WTC11 (cell line): Measurements from ENCODE around the gene ADGRF4.

Experiments used
- CBFB ChIP-seq: sonication (generic); formaldehyde crosslinking; IDR thresholded peaks from 2 replicates; pipeline ENCODE4 v1.8.1; 2022; ENCODE audit warnings: mild to moderate bottlenecking, low read depth, missing genetic modification reagents
- CREB1 ChIP-seq: sonication (generic); formaldehyde crosslinking; IDR thresholded peaks from 2 replicates; pipeline ENCODE4 v1.8.0; 2023; ENCODE audit warnings: mild to moderate bottlenecking, missing genetic modification reagents
- CREM ChIP-seq: sonication (generic); formaldehyde crosslinking; IDR thresholded peaks from 2 replicates; pipeline ENCODE4 v1.8.1; 2022; ENCODE audit warnings: mild to moderate bottlenecking, missing genetic modification reagents, moderate library complexity
- ESRRA ChIP-seq: sonication (generic); formaldehyde crosslinking; IDR thresholded peaks from 2 replicates; pipeline ENCODE4 v1.8.1; 2022; ENCODE audit warnings: mild to moderate bottlenecking, missing genetic modification reagents, borderline replicate concordance
- FOXJ3 ChIP-seq: sonication (generic); formaldehyde crosslinking; IDR thresholded peaks from 2 replicates; pipeline ENCODE4 v1.9.0; 2021; ENCODE audit warnings: missing genetic modification reagents, mild to moderate bottlenecking, borderline replicate concordance
- MXD4 ChIP-seq: fragments of 250-450 bp; sonication (Bioruptor Pico); IDR thresholded peaks from 2 replicates; pipeline ENCODE4 v1.8.0; 2021; ENCODE audit warnings: mild to moderate bottlenecking, moderate library complexity, borderline replicate concordance
- TEAD4 ChIP-seq: sonication (generic); formaldehyde crosslinking; IDR thresholded peaks from 2 replicates; pipeline ENCODE4 v1.8.0; 2022; ENCODE audit warnings: mild to moderate bottlenecking, missing genetic modification reagents
- TF ChIP-seq, protein P1 (sequence below): fragments of 200-600 bp; IDR thresholded peaks from 2 replicates; pipeline ENCODE4 v1.8.0; 2022; ENCODE audit warnings: antibody characterized with exemption
- TF ChIP-seq, protein P2 (sequence below): sonication (generic); formaldehyde crosslinking; IDR thresholded peaks from 2 replicates; pipeline ENCODE4 v1.8.1; 2023; ENCODE audit warnings: mild to moderate bottlenecking, missing genetic modification reagents, borderline replicate concordance
- TF ChIP-seq, protein P3 (sequence below): sonication (generic); formaldehyde crosslinking; IDR thresholded peaks from 2 replicates; pipeline ENCODE4 v1.8.0; 2022; ENCODE audit warnings: mild to moderate bottlenecking, missing genetic modification reagents
- TF ChIP-seq, protein P4 (sequence below): fragments of 250-450 bp; sonication (Bioruptor Pico); IDR thresholded peaks from 2 replicates; pipeline ENCODE4 v1.8.0; 2021; ENCODE audit warnings: mild to moderate bottlenecking
- TF ChIP-seq, protein P5 (sequence below): sonication (generic); formaldehyde crosslinking; IDR thresholded peaks from 2 replicates; pipeline ENCODE4 v1.8.0; 2022; ENCODE audit warnings: mild to moderate bottlenecking, missing genetic modification reagents
- TF ChIP-seq, protein P6 (sequence below): sonication (generic); formaldehyde crosslinking; IDR thresholded peaks from 2 replicates; pipeline ENCODE4 v1.8.1; 2023; ENCODE audit warnings: mild to moderate bottlenecking, missing genetic modification reagents, moderate library complexity
- TF ChIP-seq, protein P7 (sequence below): sonication (generic); formaldehyde crosslinking; IDR thresholded peaks from 2 replicates; pipeline ENCODE4 v1.8.0; 2022; ENCODE audit warnings: mild to moderate bottlenecking, missing genetic modification reagents

DNA sequence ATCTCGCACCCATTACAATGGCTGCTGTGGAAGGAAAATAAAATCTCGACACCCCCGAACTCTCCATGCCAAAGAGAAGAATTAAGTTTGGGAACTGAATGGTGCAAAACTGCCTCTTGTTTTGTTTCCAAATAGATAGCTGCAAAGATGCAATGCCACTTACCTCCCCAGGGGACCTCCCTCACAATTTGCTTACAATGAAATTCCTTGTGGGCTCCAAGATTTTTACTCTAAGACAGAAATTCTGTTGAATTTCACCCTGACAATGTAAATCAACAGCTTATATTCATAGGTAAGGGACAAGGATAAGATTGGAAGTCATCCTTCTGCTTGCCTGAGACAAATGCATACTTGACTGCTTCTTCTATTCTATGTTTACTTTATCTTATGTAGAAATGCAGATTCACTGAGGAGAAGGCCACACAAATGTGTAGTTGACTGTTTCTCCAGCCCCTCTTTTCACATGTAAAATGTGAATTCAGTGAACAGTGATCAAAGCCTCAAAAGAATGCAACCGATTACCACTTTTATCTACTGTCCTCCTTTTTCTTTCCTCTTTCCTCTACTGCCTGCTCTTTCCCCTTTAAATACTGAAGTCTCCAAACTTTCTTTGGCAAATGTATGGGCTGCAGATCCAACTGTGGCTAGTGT is 36.6 kb downstream of the ADGRF4 start:
- TF ChIP-seq, protein P1, sequence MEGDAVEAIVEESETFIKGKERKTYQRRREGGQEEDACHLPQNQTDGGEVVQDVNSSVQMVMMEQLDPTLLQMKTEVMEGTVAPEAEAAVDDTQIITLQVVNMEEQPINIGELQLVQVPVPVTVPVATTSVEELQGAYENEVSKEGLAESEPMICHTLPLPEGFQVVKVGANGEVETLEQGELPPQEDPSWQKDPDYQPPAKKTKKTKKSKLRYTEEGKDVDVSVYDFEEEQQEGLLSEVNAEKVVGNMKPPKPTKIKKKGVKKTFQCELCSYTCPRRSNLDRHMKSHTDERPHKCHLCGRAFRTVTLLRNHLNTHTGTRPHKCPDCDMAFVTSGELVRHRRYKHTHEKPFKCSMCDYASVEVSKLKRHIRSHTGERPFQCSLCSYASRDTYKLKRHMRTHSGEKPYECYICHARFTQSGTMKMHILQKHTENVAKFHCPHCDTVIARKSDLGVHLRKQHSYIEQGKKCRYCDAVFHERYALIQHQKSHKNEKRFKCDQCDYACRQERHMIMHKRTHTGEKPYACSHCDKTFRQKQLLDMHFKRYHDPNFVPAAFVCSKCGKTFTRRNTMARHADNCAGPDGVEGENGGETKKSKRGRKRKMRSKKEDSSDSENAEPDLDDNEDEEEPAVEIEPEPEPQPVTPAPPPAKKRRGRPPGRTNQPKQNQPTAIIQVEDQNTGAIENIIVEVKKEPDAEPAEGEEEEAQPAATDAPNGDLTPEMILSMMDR = no peak
- TF ChIP-seq, protein P2, sequence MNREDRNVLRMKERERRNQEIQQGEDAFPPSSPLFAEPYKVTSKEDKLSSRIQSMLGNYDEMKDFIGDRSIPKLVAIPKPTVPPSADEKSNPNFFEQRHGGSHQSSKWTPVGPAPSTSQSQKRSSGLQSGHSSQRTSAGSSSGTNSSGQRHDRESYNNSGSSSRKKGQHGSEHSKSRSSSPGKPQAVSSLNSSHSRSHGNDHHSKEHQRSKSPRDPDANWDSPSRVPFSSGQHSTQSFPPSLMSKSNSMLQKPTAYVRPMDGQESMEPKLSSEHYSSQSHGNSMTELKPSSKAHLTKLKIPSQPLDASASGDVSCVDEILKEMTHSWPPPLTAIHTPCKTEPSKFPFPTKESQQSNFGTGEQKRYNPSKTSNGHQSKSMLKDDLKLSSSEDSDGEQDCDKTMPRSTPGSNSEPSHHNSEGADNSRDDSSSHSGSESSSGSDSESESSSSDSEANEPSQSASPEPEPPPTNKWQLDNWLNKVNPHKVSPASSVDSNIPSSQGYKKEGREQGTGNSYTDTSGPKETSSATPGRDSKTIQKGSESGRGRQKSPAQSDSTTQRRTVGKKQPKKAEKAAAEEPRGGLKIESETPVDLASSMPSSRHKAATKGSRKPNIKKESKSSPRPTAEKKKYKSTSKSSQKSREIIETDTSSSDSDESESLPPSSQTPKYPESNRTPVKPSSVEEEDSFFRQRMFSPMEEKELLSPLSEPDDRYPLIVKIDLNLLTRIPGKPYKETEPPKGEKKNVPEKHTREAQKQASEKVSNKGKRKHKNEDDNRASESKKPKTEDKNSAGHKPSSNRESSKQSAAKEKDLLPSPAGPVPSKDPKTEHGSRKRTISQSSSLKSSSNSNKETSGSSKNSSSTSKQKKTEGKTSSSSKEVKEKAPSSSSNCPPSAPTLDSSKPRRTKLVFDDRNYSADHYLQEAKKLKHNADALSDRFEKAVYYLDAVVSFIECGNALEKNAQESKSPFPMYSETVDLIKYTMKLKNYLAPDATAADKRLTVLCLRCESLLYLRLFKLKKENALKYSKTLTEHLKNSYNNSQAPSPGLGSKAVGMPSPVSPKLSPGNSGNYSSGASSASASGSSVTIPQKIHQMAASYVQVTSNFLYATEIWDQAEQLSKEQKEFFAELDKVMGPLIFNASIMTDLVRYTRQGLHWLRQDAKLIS (CRISPR knock-in tag) = no peak
- TF ChIP-seq, protein P3, sequence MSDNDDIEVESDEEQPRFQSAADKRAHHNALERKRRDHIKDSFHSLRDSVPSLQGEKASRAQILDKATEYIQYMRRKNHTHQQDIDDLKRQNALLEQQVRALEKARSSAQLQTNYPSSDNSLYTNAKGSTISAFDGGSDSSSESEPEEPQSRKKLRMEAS (CRISPR knock-in tag) = no peak
- TF ChIP-seq MXD4 (CRISPR knock-in tag) = no peak
- TF ChIP-seq ESRRA (CRISPR knock-in tag) = no peak
- no peak for TF ChIP-seq CREM (CRISPR knock-in tag)
- TF ChIP-seq, protein P4, sequence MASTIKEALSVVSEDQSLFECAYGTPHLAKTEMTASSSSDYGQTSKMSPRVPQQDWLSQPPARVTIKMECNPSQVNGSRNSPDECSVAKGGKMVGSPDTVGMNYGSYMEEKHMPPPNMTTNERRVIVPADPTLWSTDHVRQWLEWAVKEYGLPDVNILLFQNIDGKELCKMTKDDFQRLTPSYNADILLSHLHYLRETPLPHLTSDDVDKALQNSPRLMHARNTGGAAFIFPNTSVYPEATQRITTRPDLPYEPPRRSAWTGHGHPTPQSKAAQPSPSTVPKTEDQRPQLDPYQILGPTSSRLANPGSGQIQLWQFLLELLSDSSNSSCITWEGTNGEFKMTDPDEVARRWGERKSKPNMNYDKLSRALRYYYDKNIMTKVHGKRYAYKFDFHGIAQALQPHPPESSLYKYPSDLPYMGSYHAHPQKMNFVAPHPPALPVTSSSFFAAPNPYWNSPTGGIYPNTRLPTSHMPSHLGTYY = no peak
- TF ChIP-seq, protein P5, sequence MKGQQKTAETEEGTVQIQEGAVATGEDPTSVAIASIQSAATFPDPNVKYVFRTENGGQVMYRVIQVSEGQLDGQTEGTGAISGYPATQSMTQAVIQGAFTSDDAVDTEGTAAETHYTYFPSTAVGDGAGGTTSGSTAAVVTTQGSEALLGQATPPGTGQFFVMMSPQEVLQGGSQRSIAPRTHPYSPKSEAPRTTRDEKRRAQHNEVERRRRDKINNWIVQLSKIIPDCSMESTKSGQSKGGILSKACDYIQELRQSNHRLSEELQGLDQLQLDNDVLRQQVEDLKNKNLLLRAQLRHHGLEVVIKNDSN (CRISPR knock-in tag) = no peak
- TF ChIP-seq CBFB (CRISPR knock-in tag) = no peak
- TF ChIP-seq, protein P6, sequence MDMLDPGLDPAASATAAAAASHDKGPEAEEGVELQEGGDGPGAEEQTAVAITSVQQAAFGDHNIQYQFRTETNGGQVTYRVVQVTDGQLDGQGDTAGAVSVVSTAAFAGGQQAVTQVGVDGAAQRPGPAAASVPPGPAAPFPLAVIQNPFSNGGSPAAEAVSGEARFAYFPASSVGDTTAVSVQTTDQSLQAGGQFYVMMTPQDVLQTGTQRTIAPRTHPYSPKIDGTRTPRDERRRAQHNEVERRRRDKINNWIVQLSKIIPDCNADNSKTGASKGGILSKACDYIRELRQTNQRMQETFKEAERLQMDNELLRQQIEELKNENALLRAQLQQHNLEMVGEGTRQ (CRISPR knock-in tag) = no peak
- TF ChIP-seq CREB1 (CRISPR knock-in tag) = no peak
- TF ChIP-seq, protein P7, sequence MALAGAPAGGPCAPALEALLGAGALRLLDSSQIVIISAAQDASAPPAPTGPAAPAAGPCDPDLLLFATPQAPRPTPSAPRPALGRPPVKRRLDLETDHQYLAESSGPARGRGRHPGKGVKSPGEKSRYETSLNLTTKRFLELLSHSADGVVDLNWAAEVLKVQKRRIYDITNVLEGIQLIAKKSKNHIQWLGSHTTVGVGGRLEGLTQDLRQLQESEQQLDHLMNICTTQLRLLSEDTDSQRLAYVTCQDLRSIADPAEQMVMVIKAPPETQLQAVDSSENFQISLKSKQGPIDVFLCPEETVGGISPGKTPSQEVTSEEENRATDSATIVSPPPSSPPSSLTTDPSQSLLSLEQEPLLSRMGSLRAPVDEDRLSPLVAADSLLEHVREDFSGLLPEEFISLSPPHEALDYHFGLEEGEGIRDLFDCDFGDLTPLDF = no peak
- TF ChIP-seq FOXJ3 (CRISPR knock-in tag) = no peak
- no peak for TF ChIP-seq TEAD4 (CRISPR knock-in tag)
